Measurements from ENCODE around the gene RASGRP2. TPM values are rescaled to one million over a fixed set of nuclear protein-coding genes. Genes with fewer than 3 reads are reported as not detected.

The RASGRP2 gene
- polyA plus RNA-seq, 12 donors = 19.3 to 55.3 (median 36.2) TPM; not detected in 1

DNA sequence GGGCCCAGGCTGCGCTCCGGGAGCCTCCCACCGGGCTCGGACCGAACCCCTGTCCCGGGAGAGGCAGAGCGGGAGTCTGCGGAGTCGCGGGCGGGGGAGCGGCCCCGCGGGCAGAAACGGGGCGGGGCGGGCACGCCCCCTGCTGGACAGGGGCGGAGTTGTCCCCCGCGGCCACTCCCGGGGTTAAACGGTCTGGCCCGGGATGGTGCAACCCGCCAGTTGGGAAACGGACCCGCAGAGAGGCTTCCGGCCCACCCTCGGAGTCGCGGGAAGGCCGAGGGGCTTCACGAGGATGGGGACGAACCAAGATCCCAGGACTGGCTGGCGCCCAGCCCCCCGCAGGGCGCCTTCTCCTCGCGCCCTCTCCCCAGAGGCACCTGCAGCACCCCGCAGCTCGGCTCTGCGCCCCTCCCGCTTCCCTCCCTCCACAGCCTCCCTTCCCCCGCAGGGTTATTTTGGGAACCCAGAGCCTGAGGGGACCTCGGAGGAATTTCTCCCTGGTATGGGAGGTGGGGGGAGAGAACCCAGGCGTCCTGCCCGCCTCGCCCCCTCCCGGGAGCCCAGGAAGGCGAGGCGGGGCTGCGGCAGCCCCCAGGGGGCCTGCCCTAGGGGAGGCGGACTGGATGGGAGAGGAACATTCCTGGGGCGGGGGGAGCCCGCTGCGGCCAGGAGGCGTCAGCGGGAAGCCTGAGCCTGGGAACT is 902 bp downstream of the RASGRP2 start:
- no peak for DNase-seq

- DNase-seq = no peak
Measured at GRCh38 chr11:64742087-64742888, 1.7 kb downstream of the RASGRP2 start.

GRCh38 chr11:64741375-64742086 is 2.4 kb downstream of the RASGRP2 start:
- no peak for DNase-seq

- no peak for DNase-seq
Measured at GRCh38 chr11:64739871-64740270, 4.1 kb downstream of the RASGRP2 start.

- DNase-seq = no peak
Measured at GRCh38 chr11:64736654-64737053, 7.3 kb downstream of the RASGRP2 start.

DNA sequence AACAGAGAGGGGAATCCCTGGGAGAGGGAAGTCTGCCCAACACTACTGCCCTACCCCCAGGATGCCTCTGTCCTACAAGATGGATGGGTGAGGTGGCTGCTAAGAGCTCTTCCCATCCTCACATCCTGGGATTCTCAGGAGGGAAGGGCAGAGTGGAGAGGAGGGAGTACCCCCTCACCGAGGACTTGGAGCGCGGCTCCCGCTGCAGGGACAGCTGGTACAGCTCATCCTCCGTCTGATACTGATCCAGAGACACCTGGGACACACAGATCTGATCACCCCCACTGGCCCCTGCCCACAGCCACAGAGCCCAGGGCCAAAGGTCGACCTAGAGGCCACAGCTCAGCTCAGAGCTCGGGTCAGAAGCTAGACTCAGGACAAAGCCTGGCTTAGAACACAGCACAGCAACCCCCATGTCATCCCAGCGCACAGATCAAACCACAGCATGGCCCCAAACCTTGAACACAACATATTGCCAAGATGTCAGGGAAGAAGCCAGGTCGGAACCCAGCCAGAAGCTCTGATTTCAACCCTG is 8.2 kb downstream of the RASGRP2 start:
- DNase-seq = no peak

DNA sequence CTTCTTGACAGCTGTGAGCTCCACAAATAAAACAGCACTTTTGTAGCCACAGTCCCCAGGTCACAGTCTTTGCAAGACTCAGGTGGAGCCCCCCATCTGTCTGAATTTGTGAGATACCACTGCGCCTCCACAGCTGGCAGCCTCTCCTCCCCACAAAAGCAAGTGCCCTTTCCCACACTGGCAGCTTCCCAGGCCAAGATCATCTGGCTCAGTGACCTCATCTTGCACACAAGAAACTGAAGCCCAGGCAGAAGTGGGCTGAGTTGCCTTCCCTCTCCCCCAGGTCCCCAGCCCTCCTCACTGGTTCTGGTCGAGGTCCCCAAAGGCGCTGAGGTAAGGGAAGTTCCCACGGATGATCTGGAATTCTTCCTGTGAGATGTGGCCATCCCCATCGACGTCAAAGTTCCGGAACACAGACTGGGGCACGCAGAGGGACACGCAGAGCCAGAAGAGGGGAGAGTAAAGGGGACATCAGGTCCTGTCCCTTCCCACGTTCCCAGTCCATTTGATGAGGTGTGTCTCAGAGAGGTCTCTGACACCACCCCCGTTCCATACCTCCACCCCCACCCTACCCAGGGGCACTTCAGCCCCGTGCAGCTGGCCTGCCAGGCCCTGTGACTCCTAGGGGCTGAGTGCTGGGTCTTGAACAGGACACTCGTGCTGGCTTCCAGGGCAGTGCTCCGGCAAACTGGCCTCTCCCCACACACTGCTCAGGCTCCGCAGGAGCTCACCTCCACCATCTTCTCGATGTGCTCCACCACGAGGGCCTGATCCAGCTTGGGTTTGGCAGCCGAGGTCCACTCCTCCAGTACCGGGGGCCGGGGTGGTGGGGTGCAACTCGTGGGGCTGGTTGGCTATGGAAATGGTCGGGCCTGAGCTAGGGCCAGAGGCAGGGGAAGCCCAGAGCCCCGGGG is 8.9 kb downstream of the RASGRP2 start:
- no peak for DNase-seq

DNA sequence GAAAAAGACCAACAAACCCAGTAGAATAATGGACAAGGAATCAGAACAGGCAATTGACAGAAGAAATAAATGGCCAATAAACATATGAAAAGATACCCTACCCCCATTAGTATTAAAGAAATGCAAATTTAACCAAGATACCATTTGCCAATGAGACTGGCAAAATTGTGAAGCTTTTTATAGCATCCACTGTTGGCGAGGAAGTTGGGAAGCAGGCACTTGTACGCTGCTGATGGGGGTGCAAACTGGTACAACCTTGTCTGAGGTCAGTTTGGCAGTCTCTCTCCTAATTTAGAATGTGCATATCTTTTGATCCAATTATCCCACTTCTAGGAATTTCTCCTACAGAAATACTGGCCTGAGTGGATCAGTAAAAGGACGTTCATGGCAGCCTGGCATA is 12.3 kb downstream of the RASGRP2 start:
- no peak for DNase-seq

DNA sequence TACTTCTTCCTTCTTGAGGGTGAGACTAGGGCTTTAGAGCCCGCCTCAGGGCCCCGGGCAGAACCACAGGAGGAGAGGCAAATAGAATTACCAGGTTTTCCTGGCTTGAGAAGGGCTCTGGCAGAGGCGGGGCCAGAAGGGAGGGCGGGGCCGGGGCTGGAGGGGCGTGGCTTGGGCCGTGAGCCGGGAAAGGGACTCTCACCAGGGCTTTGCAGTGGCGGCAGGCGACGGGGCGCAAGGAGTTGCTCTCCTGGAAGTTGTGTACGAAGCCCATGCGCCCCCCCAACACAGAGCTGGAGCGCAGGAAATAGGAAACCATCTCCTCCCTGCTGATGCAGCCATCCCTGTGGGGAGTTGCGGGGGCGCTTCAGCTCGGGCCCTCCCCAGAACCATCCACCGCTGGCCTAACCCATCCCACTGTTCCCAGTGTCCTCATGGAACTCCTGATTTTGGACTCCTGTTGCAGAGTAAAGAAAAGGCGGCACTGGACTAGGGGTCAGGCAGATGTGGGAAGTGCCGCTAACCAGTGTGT is 14.0 kb downstream of the RASGRP2 start:
- no peak for DNase-seq

DNA sequence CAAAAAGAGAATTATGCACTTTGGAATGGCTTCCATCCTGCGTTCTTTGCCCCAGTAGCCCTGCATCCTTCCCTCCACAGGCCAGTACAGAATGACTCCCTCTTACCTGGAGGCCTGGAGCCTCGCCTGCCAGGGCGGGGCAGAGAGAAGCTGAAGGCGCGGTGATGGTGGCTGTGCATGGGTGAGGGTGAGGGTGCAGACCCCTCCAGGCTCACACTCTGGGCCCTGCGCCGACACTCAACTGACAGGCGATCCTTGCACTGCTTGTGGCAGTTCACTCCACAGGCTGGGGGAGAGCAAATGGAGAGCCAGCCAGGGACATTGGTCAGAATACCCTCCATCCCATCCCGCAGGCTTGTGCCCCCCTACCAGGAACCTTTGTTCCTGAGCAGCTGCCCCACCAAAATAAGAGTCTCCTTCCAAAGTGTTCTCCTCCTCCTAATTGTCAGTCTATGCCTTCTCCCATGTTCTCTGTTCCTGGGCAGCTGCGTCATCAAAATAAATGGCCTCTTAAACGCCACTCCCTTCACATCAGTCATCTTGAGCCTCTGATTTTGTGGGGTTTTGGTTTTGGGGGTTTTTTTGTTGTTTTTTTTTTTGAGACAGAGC is 15.1 kb downstream of the RASGRP2 start:
- no peak for DNase-seq

DNA sequence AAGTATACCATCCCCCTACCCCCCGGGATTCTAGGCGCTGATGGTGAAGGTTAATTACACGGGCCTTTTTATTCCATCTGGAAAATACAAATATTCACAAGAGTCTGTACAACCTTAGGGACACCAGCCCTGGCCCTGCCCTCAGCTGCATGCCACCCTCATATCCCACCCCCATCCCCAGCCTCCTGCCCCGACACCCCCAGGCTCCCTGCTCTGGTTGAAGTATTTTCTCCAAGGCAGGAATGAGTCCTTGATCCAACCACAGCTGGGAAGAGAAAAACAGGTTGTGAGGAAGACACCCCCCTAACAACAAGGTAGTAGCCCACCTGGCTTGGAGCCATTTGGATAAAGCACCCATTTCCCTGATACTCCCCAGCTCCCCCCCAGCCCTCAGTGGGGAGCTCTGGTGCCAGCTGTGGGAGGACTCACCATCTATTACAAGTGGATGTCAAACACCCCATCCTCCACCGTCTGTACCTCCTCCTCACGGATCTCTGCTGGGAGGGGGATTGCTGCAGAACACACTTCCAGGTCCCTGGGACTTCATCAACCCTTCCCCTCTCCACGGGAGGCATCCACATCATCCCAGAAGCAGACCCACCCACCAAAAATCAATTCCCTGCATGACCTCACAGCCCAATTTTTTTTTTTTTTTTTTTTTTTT is 16.9 kb downstream of the RASGRP2 start:
- no peak for DNase-seq

DNA sequence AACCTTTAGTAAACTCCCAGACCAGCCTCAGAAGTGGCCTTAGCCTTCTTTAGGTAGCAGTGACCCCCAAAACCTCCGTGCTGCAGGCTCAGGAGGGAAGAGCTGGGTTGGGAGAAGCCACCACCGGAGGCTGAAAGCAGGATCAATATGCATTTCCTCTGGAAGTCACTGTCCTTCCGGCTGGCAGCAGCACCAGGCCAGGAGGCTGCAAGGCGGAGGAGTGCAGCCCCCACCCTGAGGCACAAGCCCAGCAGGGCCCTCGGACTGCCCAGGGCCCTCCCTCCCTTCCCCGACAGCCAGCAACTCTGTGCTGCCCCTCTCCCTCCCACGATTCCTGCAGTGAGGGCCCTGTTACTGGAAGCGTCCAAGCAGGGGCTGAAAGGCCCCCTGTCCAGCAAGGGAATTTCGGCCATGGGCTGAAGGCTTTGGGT is 17.7 kb downstream of the RASGRP2 start:
- no peak for DNase-seq

DNA sequence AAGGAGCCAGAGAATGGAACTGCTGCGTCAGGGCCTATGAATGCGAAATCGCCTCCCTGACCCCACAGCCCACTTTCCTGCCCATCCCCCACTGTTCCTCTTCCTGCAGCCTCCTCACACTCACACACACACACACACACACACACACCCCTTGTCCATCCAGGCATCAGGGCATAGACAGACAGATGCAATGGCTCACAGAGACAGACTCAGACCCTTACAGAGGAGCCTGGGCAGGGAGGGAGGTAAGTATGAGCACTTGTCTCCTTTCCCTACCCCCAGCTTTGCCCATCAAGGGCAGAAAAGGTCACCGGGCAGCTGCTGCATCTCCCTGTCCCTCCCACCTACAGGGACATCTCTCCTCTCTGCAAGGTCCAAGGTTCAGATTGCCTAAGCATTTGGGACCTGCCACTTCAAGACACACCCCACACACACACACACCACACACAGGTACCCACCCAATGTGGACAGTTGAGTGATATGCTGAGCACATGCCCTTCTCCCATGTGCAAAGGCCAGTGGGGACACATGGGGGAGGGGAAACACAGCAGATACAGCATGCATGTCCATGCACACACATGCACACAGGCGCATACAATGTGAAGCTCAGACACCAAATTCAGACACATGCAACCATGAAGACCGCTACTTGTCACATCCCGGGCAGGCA is 18.9 kb downstream of the RASGRP2 start:
- DNase-seq = no peak

DNA sequence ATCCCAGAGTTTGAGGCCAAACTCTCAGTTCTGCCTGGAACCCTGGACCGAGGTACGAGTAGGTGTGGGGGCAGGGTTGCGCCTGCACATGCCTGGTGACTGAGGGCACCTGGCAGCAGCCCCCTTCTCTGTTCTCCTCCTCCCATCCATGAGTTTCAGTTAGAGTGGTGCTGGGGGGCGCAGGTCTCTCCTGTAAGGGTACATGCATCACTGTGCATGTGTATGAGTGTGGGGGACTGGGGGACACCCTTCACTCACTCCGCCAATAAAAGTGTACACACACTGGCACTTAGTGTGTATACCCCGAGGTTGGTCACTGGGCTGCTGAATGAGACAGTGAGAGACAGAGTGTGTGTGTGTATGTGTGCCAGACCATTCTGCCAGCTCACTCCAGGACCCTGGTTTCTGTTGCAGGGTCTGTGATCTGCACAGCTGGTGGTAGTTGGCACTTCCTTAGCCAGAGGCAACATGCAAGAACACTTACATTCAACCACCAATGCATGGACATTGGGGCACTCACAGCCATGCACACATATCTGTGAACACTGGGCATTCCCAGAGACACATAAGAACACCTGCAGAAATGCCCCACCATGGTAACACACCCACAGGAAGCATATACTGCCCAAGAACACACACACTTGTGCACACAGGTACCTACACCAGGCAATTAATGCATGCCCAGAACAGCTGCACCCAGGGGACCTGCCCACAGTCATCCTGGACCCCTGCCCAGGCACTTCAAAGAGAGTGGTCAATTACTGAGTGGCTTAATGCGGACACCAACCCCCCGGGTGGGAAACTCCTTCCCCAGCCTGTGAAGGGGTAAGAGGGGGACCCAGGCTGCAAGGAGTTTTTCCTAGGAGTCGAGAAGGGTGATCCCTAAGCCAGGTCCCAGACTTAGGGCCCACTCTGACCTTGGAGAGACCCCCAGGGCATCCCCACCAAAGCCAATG is 19.8 kb downstream of the RASGRP2 start:
- DNase-seq = no peak

- DNase-seq = peak; percentile 81
Measured at GRCh38 chr11:64723117-64723906, 20.6 kb downstream of the RASGRP2 start, which contains the start of gene NRXN2. NRXN2 (minus strand) TSS chr11:64723197; CDS start chr11:64713699, 9,498 bp downstream.

DNA sequence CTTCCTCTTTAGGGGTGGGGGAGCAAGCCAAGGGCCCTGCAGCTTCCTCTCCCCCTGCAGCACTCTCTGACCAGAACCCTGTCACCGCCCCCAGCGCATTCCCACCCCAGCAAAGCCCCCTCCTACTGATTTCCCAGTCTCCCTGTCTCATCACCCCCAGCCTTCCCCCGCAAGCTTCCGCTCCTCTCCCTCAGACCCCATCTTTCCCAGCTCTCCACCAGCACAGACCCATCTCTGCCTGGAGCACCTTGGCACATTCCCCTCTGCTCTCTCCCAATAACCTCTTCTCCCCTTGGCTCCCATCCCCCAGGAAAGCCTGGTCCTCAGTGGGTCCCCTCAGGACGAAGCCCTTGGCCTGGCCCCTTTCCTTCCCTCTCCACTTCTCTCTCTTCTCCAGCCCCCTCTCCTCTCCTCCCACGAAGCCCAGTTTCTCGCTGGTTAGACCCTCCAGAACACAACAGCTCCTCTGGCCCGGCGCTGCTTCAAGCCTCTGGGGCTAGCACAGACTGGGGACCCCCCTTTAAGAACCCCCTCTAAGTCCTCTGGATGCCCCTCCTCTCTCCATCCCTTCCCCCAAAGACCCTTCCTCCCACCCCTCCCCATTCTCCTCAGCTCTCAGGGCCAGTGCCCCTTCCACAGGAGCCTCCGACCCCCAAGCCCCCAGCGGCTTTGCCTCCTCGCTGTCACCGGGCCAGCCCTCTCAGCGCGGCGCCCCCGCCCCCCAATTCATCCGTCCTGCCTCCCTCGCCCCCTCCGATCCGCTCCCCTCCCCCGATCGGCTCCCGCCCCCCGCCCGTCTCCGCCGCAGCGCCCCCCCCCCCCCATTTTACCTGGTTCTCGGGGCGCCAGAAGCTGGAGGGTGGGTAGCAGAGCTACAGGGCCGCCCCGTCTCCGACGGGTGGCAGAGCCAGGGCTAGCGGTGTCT is 21.5 kb downstream of the RASGRP2 start:
- no peak for DNase-seq
